Measurements from ENCODE around the gene DUSP28. TPM values are rescaled to one million over a fixed set of nuclear protein-coding genes. Genes with fewer than 3 reads are reported as not detected.
A peak's percentile ranks its signal among the peaks of the same experiment; 100 is the strongest.

DUSP28 gene
- total and polyA plus RNA-seq, 2 of the 13 experiments (the other 11 are each of a cell fraction or from before 2014, with no cell fraction given): 5.2 to 8.6 TPM

DNA sequence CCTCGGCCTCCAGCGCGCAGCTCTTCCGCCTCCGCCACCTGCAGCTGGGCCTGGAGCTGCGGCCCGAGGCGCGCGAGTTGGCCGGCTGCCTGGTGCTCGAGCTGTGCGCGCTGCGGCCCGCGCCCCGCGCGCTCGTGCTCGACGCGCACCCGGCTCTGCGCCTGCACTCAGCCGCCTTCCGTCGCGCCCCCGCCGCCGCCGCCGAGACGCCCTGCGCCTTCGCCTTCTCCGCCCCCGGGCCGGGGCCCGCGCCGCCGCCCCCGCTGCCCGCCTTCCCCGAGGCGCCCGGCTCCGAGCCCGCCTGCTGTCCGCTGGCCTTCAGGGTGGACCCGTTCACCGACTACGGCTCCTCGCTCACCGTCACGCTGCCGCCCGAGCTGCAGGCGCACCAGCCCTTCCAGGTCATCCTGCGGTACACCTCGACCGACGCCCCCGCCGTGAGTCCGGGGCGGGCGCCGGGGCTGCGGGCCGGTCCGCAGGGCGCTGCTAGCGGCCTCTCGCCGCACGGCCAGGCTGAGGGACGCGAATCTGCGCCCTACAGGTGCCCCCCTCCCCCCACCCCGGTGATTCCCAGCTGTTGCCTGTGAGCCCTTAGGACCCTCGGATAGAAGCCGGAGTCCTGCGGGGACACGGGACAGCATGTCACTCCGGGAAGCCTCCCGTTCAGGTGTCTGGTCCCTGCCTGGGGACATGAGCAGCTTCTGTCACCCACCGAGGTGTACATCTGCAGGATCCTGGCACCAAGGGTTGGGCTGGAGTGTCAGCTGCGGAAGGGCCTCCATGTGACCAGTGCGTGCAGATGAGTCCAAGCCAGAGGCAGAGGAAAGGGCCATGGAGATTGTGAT is 8.7 kb downstream of the DUSP28 start (continued):
- TF ChIP-seq, protein P1, sequence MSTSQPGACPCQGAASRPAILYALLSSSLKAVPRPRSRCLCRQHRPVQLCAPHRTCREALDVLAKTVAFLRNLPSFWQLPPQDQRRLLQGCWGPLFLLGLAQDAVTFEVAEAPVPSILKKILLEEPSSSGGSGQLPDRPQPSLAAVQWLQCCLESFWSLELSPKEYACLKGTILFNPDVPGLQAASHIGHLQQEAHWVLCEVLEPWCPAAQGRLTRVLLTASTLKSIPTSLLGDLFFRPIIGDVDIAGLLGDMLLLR (CRISPR knock-in tag; IDR thresholded peaks at IDR 0.05): peak; percentile 49; the same call in 1 of the 2 replicates
- TF ChIP-seq, protein P2, sequence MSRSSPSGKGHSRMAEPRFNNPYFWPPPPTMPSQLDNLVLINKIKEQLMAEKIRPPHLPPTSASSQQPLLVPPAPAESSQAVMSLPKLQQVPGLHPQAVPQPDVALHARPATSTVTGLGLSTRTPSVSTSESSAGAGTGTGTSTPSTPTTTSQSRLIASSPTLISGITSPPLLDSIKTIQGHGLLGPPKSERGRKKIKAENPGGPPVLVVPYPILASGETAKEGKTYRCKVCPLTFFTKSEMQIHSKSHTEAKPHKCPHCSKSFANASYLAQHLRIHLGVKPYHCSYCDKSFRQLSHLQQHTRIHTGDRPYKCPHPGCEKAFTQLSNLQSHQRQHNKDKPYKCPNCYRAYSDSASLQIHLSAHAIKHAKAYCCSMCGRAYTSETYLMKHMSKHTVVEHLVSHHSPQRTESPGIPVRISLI (CRISPR knock-in tag; IDR thresholded peaks at IDR 0.05; ENCODE audit: borderline replicate concordance): no peak

DNA sequence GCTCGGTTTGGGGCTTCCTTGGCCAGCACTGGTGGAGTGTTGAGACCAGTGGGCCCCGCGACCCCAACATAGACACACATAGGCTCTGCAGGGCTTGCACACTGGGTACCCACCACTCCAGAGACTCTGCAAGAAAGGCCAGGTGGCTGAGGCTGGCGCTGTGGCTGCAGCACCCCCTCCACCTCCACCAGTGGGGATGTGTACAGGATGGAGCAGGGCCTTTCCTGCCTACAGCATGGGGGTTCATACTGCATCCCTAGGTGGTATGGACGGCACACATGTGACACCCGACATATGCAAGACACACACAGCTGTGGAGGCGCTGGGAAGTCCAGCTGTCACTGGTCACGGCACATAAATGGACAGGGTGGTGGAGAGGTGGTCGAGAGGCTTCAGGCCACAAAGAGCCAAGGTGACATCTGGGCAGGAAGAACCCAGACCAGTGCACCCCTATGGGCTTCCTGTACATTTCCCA is 9.4 kb downstream of the DUSP28 start:
- Histone ChIP-seq H3K9ac (ENCODE audit: insufficient read depth, low read depth, low read length) (peak overlapping the region; percentile 77), H3K4me3 (replicated peaks in 1 of 3; ENCODE audit: insufficient read depth in 1 of 3, low read depth in 2 of 3, low read length in 3 of 3) (peak overlapping the region; percentile 70 to 79 (median 72); a peak in 5 of 6 replicates), H3K79me2 (ENCODE audit: insufficient read depth, low read length) (peaks cover 22% of the 10 kb centered on the region), H4K20me1 (ENCODE audit: insufficient read depth, low read length) (no peaks in the 10 kb centered on the region; the same call in 1 of the 2 replicates), H3K4me2 (ENCODE audit: low read depth, low read length) (peak overlapping the region; percentile 90), H3K36me3 (replicated peaks in 1 of 2; ENCODE audit: control insufficient read depth in 1 of 2, insufficient read depth in 2 of 2, low read length in 2 of 2) (peaks cover 0 to 3% of the 10 kb centered on the region in 2 experiments; a peak in 2 of 5 replicates), H3K27ac (ENCODE audit: extremely low read length, insufficient read depth, low read length) (peak overlapping the region; percentile 42), H3K27me3 (ENCODE audit: control insufficient read depth in 1 of 2, insufficient read depth in 2 of 2, low read length in 2 of 2) (no peaks in the 10 kb centered on the region; a peak in 1 of 5 replicates), H2AFZ (ENCODE audit: low read length) (no peak overlapping the region), H3K9me3 (ENCODE audit: low read length) (no peaks in the 10 kb centered on the region), H3K4me1 (ENCODE audit: insufficient read depth, low read length) (peaks cover 45% of the 10 kb centered on the region)
- WGBS (ENCODE audit: low lambda C conversion rate): 90% methylated on average over 6 of the region's 9 CpGs
- ChIA-PET POLR2A (interaction anchor here (0.5 to 7.2 kb wide), 5 partner anchors 9 to 55 kb away, joined by 3 to 149 read pairs (median 12); partner anchors contain the start of gene CAPN10), CTCF (ENCODE audit: low intra/inter-chr PET ratio, low total read pairs) (no interaction called here)
- in situ Hi-C loops (cut with HindIII; ENCODE audit: extremely low pct_ligation_motif_present, low pct_unique_long_range_greater_than_20kb) (loop anchor here (25.0 kb wide), 1 partner anchor 643 kb away; no protein-coding TSS in a partner anchor), intact Hi-C loops (cut with micrococcal nuclease; ENCODE audit: unreplicated experiment) (no loop called here)
- ATAC-seq (no peak), DNase-seq (ENCODE audit: low spot score) (no peak), FAIRE-seq (no peak)
- BruUV-seq (replicated peaks): TSS peak; percentile 43
- TF ChIP-seq ZNF878 (CRISPR knock-in tag; IDR thresholded peaks at IDR 0.05) (no peak), KLF12 (CRISPR knock-in tag; IDR thresholded peaks at IDR 0.05; ENCODE audit: borderline replicate concordance) (no peak), MTA1 (CRISPR knock-in tag; IDR thresholded peaks at IDR 0.05; ENCODE audit: borderline replicate concordance) (no peak), FOXK1 (CRISPR knock-in tag; IDR thresholded peaks at IDR 0.05; ENCODE audit: borderline replicate concordance, low read depth) (no peak), YEATS4 (CRISPR knock-in tag; IDR thresholded peaks at IDR 0.05; ENCODE audit: borderline replicate concordance) (no peak), ZSCAN20 (CRISPR knock-in tag; IDR thresholded peaks at IDR 0.05; ENCODE audit: borderline replicate concordance) (no peak), AGO2 (optimal IDR thresholded peaks at IDR 0.05; ENCODE audit: low read depth, low read length) (peak; percentile 14), STAG1 (CRISPR knock-in tag; IDR thresholded peaks at IDR 0.05) (no peak), ZFP36 (IDR thresholded peaks at IDR 0.05; ENCODE audit: borderline replicate concordance, low read depth, low read length, partially characterized antibody) (no peak)
- TF ChIP-seq, protein P3, sequence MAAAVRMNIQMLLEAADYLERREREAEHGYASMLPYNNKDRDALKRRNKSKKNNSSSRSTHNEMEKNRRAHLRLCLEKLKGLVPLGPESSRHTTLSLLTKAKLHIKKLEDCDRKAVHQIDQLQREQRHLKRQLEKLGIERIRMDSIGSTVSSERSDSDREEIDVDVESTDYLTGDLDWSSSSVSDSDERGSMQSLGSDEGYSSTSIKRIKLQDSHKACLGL (CRISPR knock-in tag; IDR thresholded peaks at IDR 0.05): no peak
- TF ChIP-seq, protein P4, sequence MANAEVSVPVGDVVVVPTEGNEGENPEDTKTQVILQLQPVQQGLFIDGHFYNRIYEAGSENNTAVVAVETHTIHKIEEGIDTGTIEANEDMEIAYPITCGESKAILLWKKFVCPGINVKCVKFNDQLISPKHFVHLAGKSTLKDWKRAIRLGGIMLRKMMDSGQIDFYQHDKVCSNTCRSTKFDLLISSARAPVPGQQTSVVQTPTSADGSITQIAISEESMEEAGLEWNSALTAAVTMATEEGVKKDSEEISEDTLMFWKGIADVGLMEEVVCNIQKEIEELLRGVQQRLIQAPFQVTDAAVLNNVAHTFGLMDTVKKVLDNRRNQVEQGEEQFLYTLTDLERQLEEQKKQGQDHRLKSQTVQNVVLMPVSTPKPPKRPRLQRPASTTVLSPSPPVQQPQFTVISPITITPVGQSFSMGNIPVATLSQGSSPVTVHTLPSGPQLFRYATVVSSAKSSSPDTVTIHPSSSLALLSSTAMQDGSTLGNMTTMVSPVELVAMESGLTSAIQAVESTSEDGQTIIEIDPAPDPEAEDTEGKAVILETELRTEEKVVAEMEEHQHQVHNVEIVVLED (CRISPR knock-in tag; IDR thresholded peaks at IDR 0.05; ENCODE audit: borderline replicate concordance): no peak
- TF ChIP-seq, protein P5, sequence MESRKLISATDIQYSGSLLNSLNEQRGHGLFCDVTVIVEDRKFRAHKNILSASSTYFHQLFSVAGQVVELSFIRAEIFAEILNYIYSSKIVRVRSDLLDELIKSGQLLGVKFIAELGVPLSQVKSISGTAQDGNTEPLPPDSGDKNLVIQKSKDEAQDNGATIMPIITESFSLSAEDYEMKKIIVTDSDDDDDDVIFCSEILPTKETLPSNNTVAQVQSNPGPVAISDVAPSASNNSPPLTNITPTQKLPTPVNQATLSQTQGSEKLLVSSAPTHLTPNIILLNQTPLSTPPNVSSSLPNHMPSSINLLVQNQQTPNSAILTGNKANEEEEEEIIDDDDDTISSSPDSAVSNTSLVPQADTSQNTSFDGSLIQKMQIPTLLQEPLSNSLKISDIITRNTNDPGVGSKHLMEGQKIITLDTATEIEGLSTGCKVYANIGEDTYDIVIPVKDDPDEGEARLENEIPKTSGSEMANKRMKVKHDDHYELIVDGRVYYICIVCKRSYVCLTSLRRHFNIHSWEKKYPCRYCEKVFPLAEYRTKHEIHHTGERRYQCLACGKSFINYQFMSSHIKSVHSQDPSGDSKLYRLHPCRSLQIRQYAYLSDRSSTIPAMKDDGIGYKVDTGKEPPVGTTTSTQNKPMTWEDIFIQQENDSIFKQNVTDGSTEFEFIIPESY (CRISPR knock-in tag; IDR thresholded peaks at IDR 0.05): peak; percentile 39; the same call in 1 of the 2 replicates
